Activated T-cell treated with anti-CD3 and anti-CD28 coated beads, Interleukin-2, amount 50 U/mL, for 24 hours (primary cell): ENCODE measurements around the gene RIC8A.
A peak's percentile ranks its signal among the peaks of the same experiment; 100 is the strongest.

Source experiments
- DNase-seq: peaks from one replicate; pipeline ENCODE4 v3.0.0-alpha.2; 2020
- H3K27ac Mint-ChIP-seq: 2 replicates; pipeline ENCODE4 v1.8.0; 2020; ENCODE audit warnings: mild to moderate bottlenecking, mixed read lengths
- H3K27me3 Mint-ChIP-seq: 2 replicates; pipeline ENCODE4 v1.8.0; 2020; ENCODE audit warnings: mixed read lengths
- H3K36me3 Mint-ChIP-seq: 2 replicates; pipeline ENCODE4 v1.8.0; 2020; ENCODE audit warnings: low read depth, mixed read lengths
- H3K4me1 Mint-ChIP-seq: 2 replicates; pipeline ENCODE4 v1.8.0; 2020; ENCODE audit warnings: low read depth, mixed read lengths
- H3K4me3 Mint-ChIP-seq: 2 replicates; pipeline ENCODE4 v1.8.0; 2020; ENCODE audit warnings: mild to moderate bottlenecking, moderate library complexity, mixed read lengths
- H3K9me3 Mint-ChIP-seq: 2 replicates; pipeline ENCODE4 v1.8.0; 2020; ENCODE audit warnings: mixed read lengths

RIC8A gene

DNA sequence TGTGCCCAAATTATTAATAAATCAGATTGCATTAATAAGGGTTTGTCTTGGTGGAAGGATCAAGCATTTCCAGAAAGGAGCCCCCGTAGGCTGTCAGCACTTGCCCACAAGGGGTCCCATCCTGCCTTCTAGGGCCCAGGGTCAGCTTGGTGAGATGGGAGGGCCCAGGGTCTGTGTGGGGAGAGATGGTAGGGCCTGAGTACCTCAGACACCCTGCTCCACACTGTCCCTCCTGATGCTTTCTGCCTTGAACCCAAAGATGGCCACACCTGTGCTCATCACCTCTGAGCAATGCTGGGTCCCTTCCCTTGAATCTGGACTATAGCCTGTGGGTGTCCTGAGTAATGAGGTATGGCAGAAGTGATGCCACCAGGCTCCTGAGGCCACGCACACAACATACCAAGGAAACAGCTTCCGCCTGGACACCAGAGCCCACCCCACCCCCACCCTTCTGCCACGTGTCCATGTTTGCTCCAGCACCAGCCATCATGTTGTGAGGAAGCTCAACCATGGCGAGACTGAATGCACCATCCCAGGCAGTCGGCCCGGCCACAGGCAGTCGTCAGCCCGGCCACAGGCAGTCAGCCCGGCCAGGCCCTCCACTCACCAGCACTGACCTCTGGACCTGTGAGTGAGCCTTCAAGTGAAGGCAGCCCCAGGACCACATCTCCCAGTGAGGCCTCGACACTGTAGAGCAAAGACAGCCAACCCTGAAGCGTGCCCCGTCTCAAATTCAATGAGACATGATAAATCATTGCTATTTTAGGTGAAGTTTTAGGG, 7.1 kb upstream of the RIC8A start:
- Mint-ChIP-seq H3K36me3 (peaks cover 56% of the 10 kb centered on the region), H3K27ac (peak overlapping the region; percentile 93), H3K4me1 (peaks cover 44% of the 10 kb centered on the region), H3K9me3 (no peaks in the 10 kb centered on the region), H3K27me3 (no peaks in the 10 kb centered on the region), H3K4me3 (no peak overlapping the region)
- DNase-seq: no peak

DNA sequence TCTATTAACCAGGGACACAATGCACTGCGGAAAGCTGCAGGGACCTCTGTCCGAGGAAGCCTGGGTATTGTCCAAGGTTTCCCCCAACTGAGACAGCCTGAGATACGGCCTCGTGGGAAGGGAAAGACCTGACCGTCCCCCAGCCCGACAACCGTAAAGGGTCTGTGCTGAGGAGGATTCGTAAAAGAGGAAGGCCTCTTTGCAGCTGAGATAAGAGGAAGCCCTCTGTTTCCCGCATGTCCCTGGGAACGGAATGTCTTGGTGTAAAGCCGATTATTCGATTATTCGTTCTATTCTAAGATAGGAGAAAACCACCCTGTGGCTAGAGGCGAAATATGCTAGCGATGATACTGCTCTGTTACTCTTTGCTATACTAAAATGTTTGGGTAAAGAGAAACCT, 5.5 kb upstream of the RIC8A start:
- H3K4me3 Mint-ChIP-seq: peak overlapping the region; percentile 39
- H3K27me3 Mint-ChIP-seq: no peaks in the 10 kb centered on the region
- H3K36me3 Mint-ChIP-seq: peaks cover 70% of the 10 kb centered on the region
- peak overlapping the region; percentile 93 for H3K27ac Mint-ChIP-seq
- H3K4me1 Mint-ChIP-seq: peaks cover 53% of the 10 kb centered on the region
- no peak for DNase-seq
- H3K9me3 Mint-ChIP-seq: no peaks in the 10 kb centered on the region

DNA sequence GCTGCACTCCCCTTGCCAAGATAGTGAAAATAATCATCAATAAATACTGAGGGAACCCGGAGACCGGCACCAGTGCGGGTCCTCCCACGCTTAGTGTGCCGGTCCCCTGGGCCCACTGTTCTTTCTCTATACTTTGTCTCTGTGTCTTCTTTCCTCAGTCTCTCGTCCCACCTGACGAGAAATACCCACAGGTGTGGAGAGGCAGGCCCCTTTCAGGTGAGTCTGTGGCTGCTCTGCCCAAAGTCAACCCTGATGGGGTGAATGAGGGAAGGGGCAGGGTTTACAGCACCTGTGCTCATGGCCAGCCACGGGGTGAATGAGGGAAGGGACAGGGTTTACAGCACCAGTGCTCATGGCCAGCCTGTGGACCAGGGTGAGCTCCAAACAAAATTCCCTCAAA, 5.0 kb upstream of the RIC8A start:
- no peaks in the 10 kb centered on the region for H3K27me3 Mint-ChIP-seq
- H3K4me1 Mint-ChIP-seq: peaks cover 53% of the 10 kb centered on the region
- H3K9me3 Mint-ChIP-seq: no peaks in the 10 kb centered on the region
- peak overlapping the region; percentile 39 for H3K4me3 Mint-ChIP-seq
- no peak for DNase-seq
- peak overlapping the region; percentile 93 for H3K27ac Mint-ChIP-seq
- peaks cover 73% of the 10 kb centered on the region for H3K36me3 Mint-ChIP-seq

DNA sequence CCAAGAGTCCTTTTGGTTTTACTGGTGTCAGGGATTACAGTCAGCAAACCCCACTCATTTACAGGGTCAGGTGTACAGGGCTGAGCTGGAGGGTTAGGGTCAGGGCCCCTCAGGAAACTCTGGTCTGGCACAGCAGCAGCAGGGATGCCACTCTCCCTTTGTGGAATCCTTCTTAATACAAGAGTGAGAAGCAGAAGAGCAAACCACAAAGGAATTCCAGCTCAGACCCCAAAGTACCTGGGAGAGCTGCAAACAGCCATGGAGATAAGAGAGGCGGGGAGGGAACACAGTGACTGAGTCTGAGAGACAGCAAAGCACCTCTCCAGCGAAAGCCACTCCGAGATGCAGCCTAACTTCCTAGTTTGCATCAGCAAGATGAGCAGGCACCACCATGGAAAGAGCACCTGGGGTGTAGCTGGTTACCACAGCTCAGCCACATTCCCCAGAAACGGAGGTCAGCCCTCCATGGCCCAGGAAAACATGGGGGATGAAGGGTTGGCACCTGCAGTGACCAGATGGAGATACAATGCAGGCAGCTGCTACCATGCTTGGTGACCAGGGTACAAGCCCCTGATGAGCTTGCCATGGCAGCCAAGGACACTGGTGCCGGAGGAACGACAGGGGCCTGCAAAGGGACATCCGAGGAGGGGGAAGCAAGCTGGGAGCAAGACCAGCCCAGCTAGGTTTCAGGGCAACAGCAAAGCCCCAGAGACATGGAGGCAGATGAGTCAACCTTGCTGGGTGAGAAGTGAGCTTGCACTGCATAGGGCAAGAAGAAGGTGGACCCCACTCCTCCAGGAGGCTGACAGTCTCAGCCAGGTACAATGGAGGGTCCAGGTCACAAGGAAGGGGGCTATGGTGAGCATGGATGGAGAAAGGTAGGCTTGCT, 4.2 kb upstream of the RIC8A start:
- H3K9me3 Mint-ChIP-seq: no peaks in the 10 kb centered on the region
- no peaks in the 10 kb centered on the region for H3K27me3 Mint-ChIP-seq
- peak overlapping the region; percentile 93 for H3K27ac Mint-ChIP-seq
- H3K4me3 Mint-ChIP-seq: no peak overlapping the region
- peaks cover 53% of the 10 kb centered on the region for H3K4me1 Mint-ChIP-seq
- DNase-seq: no peak
- H3K36me3 Mint-ChIP-seq: peaks cover 81% of the 10 kb centered on the region

DNA sequence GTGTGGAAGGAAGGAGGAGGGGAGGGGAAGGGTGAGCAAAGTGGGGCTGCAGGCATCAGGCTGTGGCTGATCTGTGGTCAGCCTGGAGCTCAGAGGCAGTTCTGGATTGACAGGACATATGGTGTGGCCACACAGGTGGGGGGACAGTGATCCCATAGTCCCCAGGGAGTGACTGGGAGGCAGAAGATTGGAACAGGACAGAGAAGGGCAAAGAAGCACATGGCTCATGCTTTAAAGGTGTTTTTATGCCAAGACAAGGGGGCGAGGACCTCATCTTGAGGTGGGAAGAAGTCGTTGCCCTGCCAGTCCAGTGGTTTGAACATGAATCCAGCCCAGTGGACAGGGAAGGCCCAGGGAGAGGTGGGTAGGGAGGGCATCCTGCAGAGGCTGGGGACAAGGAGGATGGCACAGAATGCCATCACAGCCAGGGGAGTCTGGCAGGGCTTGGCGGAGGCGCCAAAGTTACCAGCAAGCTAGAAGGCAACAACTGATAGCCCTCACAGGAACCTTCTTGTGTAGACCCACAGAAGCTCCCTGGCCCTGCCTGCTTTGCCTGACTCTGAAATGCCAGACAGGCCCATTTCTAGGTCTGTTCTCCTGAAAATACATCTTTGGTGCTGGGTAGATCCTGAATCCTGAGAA, 3.4 kb upstream of the RIC8A start:
- peaks cover 85% of the 10 kb centered on the region for H3K36me3 Mint-ChIP-seq
- no peak for DNase-seq
- no peak overlapping the region for H3K4me3 Mint-ChIP-seq
- H3K27me3 Mint-ChIP-seq: no peaks in the 10 kb centered on the region
- peaks cover 53% of the 10 kb centered on the region for H3K4me1 Mint-ChIP-seq
- H3K9me3 Mint-ChIP-seq: no peaks in the 10 kb centered on the region
- peak overlapping the region; percentile 97 for H3K27ac Mint-ChIP-seq

DNA sequence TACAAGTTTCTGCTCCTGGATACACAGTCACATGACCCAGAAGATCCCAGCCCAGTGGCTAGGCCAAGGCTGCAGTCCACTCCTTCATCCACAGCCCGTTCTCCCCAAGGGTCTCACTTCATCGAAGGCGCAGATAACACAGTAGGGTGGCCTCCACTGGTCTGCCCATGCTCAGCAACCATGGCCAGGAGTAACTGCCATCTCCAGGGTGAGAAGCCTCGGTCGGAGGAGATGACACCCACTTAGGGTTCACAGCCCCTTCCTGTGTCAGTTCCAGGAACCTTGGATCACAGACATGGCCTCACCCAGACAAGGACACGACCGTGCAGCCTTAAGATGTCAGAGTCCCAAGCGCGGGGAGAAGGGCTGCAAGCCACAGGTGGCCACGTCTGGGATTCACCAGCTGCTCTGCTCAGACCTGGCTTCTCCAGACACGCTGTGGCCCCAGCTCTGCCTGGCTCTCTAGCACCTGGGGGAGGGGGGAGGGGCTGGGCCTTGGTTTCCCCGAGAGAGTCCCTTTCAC, 2.9 kb upstream of the RIC8A start:
- Mint-ChIP-seq H3K27ac (peak overlapping the region; percentile 97), H3K4me3 (no peak overlapping the region), H3K4me1 (peaks cover 57% of the 10 kb centered on the region), H3K27me3 (no peaks in the 10 kb centered on the region), H3K9me3 (no peaks in the 10 kb centered on the region), H3K36me3 (peaks cover 91% of the 10 kb centered on the region)
- no peak for DNase-seq

DNA sequence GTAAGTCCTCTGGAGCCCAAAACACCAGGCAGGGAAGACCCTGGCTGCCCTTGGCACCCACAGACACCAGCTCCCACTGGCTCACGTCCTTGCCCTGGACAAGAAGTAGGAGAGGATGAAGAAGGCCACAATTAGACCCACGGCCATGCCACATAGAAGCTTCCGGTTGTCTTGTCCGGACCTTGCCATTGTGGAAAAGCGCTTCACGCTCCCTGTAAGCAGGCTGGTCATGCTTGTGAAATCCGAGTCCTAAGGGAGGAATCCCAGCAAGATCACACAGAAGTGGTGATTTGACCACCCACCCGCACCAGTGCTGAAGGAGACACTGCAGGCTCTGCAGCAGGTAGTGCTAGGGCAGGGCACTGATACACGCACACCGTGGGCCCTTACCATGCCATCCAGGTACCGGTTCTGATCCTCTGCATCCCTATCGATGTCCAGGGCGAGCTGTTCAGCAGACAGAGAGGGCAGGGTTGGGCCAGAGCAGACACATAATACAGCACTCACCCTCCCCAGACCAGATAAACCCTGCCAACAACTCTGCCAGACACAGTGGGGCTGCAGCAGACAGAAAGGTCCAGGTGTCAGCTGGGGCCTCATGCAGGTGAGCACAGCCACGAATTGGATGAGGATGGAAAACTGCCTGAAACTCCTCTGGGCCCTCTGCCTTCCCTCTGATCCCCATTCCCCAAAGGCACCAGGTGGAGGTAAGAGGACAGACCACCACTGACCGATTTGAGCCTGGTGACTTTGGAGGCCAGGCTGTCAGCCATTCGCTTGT, 2.1 kb upstream of the RIC8A start:
- Mint-ChIP-seq H3K4me1 (peaks cover 65% of the 10 kb centered on the region), H3K27me3 (no peaks in the 10 kb centered on the region), H3K4me3 (peak overlapping the region; percentile 99), H3K9me3 (no peaks in the 10 kb centered on the region), H3K36me3 (peaks cover 92% of the 10 kb centered on the region), H3K27ac (peak overlapping the region; percentile 97)
- no peak for DNase-seq

DNA sequence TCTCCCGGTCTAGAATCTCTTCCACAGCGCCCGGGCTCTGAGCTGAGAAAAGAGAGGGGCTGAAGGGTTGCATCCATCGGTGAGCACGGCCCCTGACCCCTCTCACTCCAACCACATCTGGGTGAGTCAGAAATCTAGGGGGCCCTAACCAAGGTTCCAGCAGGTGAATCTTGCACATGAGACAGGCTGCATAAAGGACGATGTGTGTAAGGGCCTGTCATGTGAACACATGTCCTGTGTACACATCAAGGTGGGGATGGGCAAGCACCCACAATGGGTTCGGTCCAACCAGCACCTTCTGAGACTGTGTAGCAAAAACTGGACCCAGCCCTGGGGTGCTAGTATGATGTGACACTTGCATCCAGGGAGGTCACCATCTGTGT, 1.5 kb upstream of the RIC8A start:
- peak overlapping the region; percentile 99 for H3K4me3 Mint-ChIP-seq
- H3K27ac Mint-ChIP-seq: peak overlapping the region; percentile 97
- no peaks in the 10 kb centered on the region for H3K27me3 Mint-ChIP-seq
- DNase-seq: no peak
- peaks cover 92% of the 10 kb centered on the region for H3K36me3 Mint-ChIP-seq
- peaks cover 67% of the 10 kb centered on the region for H3K4me1 Mint-ChIP-seq
- H3K9me3 Mint-ChIP-seq: no peaks in the 10 kb centered on the region

DNA sequence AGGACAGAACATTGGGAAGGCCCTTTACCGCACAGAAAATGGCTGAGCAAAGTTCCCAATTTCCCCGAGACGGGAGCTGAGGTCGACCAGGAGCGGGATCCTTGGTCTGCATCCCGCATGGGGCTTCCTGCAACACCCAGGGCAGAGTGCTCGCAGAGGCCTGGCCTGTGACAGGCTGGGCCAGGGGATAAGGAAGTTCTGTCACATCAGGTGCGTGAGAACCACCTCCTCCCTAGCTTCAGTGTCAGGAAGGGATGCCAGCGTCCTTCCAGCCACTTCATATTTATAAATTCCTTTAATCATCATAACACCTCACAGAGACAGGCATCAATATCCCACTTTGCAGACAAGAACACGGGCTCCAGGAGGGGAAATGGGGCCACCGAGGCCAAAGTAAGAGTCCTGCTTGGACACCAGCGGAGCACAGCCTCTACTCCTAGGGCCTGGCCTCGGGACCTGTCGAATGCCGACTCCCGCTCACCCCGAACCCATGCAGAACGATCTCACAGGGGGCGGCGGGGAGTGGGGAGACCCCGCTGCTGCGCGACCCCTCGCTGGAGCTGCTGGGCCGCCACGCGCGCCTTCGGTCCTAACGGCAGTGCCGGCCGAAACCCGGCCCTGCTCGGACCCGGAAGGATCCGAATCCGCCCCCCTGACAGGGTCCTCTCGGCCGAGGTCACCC, 841 bp upstream of the RIC8A start:
- Mint-ChIP-seq H3K36me3 (peaks cover 92% of the 10 kb centered on the region), H3K27ac (peak overlapping the region; percentile 97), H3K27me3 (no peaks in the 10 kb centered on the region), H3K9me3 (no peaks in the 10 kb centered on the region), H3K4me3 (peak overlapping the region; percentile 99), H3K4me1 (peaks cover 68% of the 10 kb centered on the region)
- DNase-seq: no peak

DNA sequence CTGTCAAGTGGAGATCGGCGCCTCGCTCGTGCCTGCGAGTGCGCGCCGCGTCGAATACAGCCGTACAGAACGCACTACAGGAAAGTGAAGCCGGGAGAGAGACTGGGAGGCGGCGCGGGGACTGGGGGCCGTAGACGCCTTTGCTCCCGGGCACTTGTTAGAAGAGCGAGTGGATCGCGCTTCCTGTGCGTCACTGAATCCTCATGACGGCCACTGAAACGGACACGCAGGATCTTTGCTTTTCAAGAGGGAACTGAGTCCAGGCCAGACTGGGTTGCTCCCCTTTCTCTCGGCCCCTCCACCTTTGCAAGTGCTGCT, 314 bp downstream of the RIC8A start:
- Mint-ChIP-seq H3K36me3 (peaks cover 92% of the 10 kb centered on the region), H3K4me1 (peaks cover 57% of the 10 kb centered on the region), H3K27ac (peak overlapping the region; percentile 97), H3K4me3 (peak overlapping the region; percentile 99), H3K27me3 (no peaks in the 10 kb centered on the region), H3K9me3 (no peaks in the 10 kb centered on the region)
- no peak for DNase-seq

DNA sequence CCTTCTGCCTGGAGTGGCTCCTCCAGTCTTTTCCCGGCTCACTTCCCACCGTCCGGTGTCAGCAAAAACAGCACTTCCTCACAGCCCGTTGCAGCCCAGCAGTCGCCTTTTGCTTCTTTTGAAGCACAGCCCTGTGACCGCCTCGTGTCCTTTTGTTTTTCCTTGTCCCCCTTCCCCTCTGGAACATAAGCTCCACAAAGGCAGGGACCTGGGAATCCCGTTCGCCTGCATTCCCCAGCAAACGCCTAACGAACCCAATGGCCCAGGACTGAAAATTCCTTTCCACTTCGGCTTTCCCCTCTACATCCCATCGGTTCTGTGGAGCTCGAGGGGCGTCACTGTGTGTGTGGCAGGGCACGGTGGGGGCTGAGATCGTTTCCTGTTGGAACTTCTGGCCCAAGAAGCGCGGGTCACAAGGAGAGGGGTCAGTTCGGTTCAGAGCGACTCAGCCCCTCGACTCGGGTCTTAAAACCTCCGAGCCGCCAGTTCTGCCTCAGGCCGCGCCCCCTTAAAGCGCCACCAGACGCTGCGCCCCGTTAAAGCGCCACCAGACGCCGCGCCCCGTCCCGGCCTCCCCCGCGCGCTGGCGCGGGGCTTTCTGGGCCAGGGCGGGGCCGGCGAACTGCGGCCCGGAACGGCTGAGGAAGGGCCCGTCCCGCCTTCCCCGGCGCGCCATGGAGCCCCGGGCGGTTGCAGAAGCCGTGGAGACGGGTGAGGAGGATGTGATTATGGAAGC, 841 bp downstream of the RIC8A start:
- Mint-ChIP-seq H3K36me3 (peaks cover 92% of the 10 kb centered on the region), H3K4me1 (peaks cover 52% of the 10 kb centered on the region), H3K27me3 (no peaks in the 10 kb centered on the region)

DNA sequence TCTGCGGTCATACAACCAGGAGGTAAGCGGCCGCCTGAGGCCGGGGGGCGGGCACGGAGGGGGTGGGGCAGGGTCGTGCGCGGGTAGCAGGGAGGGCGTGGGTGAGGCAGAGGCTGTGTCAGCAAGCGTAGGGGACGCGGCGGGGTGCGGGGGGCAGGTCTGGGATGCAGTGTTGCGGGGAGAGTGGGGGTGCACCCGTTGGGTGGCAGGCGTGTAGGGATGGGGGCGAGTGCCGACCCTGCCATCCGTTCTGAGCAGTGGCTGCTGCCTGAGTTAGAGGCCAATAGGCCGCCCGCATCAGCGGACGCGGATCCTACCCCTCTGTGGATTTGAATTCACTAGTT, 1.4 kb downstream of the RIC8A start:
- Mint-ChIP-seq H3K9me3 (no peaks in the 10 kb centered on the region), H3K27me3 (no peaks in the 10 kb centered on the region), H3K27ac (peak overlapping the region; percentile 97), H3K36me3 (peaks cover 92% of the 10 kb centered on the region), H3K4me1 (peaks cover 46% of the 10 kb centered on the region), H3K4me3 (peak overlapping the region; percentile 99)
- no peak for DNase-seq

More for the DNA sequence above, 841 bp downstream of the RIC8A start:
- Mint-ChIP-seq H3K27ac (peak overlapping the region; percentile 97), H3K9me3 (no peaks in the 10 kb centered on the region), H3K4me3 (peak overlapping the region; percentile 99)
- peak; percentile 88 for DNase-seq
